HL-60 (cell line): ENCODE data around the gene DPYSL4.

Experiments used
- DNase-seq, 2 experiments: peaks; one replicate each; pipeline ENCODE4 v3.0.0-alpha.2; 2010 to 2020; ENCODE audit warnings: low read depth in 1 of 2, low spot score in 1 of 2
- H3K27ac ChIP-seq: fragments of 250-450 bp; sonication (Bioruptor Pico); replicated peaks from 2 replicates; pipeline ENCODE4 v1.5.1; 2020; ENCODE audit warnings: mild to moderate bottlenecking, moderate library complexity
- H3K27me3 ChIP-seq: fragments of 250-450 bp; sonication (Bioruptor Pico); 2 replicates; pipeline ENCODE4 v1.5.1; 2021; ENCODE audit warnings: mild to moderate bottlenecking, moderate library complexity; ENCODE audit not compliant: insufficient read depth, poor library complexity, severe bottlenecking
- H3K4me3 ChIP-seq: replicated peaks from 2 replicates; pipeline ENCODE4 v1.5.1; 2011; ENCODE audit warnings: mild to moderate bottlenecking, control low read depth, low read length; ENCODE audit not compliant: insufficient read depth
- GABPA ChIP-seq: IDR thresholded peaks from 2 replicates; pipeline ENCODE4 v1.6.1; 2012; ENCODE audit warnings: low read depth
- POLR2AphosphoS5 ChIP-seq: IDR thresholded peaks from 2 replicates; pipeline ENCODE4 v1.6.1; 2012; ENCODE audit warnings: low read depth
- REST ChIP-seq: IDR thresholded peaks from 2 replicates; pipeline ENCODE4 v1.6.1; 2012; ENCODE audit warnings: low read depth; ENCODE audit not compliant: insufficient replicate concordance
- SPI1 ChIP-seq: IDR thresholded peaks from 2 replicates; pipeline ENCODE4 v1.6.1; 2012; ENCODE audit warnings: low read depth, mild to moderate bottlenecking, borderline replicate concordance
- TF ChIP-seq, protein P1 (sequence below): IDR thresholded peaks from one replicate; pipeline ENCODE4 v1.5.1; 2011; ENCODE audit warnings: low read length, control low read depth, inconsistent platforms; ENCODE audit not compliant: insufficient read depth

The DPYSL4 gene

GRCh38 chr10:132243626-132244025 is 56.9 kb downstream of the DPYSL4 start:
- no peaks in the 10 kb centered on the region for H3K27me3 ChIP-seq
- TF ChIP-seq, protein P1, sequence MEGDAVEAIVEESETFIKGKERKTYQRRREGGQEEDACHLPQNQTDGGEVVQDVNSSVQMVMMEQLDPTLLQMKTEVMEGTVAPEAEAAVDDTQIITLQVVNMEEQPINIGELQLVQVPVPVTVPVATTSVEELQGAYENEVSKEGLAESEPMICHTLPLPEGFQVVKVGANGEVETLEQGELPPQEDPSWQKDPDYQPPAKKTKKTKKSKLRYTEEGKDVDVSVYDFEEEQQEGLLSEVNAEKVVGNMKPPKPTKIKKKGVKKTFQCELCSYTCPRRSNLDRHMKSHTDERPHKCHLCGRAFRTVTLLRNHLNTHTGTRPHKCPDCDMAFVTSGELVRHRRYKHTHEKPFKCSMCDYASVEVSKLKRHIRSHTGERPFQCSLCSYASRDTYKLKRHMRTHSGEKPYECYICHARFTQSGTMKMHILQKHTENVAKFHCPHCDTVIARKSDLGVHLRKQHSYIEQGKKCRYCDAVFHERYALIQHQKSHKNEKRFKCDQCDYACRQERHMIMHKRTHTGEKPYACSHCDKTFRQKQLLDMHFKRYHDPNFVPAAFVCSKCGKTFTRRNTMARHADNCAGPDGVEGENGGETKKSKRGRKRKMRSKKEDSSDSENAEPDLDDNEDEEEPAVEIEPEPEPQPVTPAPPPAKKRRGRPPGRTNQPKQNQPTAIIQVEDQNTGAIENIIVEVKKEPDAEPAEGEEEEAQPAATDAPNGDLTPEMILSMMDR = no peak
- no peak for TF ChIP-seq SPI1
- no peak for TF ChIP-seq REST
- no peak for TF ChIP-seq GABPA
- TF ChIP-seq POLR2AphosphoS5 = no peak
- H3K4me3 ChIP-seq = no peak overlapping the region
- H3K27ac ChIP-seq = no peak overlapping the region
- DNase-seq = no peak

DNA sequence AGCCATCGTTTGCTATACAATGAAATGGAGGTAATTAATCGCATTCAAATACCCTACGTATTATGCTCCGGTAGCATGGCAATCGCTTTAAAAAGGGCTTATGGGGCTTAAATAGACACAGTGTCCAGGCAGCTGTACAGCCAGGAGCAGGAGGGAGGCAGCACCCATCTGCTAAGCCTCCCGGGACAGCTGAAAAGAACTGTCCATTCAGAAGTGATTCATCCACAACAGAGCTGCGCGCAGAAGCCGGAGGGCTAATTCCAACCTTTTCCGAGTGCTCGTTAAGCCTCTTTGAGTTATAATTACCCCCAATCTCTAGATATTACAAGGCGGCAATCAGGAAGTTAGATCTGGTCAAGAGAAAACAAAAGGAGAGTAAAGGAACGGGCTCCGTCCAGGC is 58.3 kb downstream of the DPYSL4 start:
- Histone ChIP-seq H3K27me3 (no peaks in the 10 kb centered on the region), H3K4me3 (no peak overlapping the region), H3K27ac (no peak overlapping the region)
- no peak for TF ChIP-seq SPI1
- TF ChIP-seq POLR2AphosphoS5 = no peak
- no peak for TF ChIP-seq GABPA
- TF ChIP-seq REST = no peak
- TF ChIP-seq, protein P1 = no peak
- no peak for DNase-seq

- DNase-seq = no peak
- Histone ChIP-seq H3K4me3 (no peak overlapping the region), H3K27me3 (no peaks in the 10 kb centered on the region), H3K27ac (no peak overlapping the region)
- TF ChIP-seq POLR2AphosphoS5 (no peak), REST (no peak), GABPA (no peak), SPI1 (no peak)
- TF ChIP-seq, protein P1 = no peak
Observed at GRCh38 chr10:132246296-132246695, 59.5 kb downstream of the DPYSL4 start.
